AG09319 (cell line): ENCODE results near the gene STK24.

ENCODE experiments used
- DNase-seq: peaks from one replicate; pipeline ENCODE4 v3.0.0-alpha.2; 2010; ENCODE audit warnings: low read depth; ENCODE audit errors: extremely low read depth
- CTCF ChIP-seq: IDR thresholded peaks from 2 replicates; pipeline ENCODE4 v1.5.1; 2011; ENCODE audit warnings: low read depth, mild to moderate bottlenecking, inconsistent platforms, low read length, moderate library complexity

The STK24 gene

GRCh38 chr13:98461486-98462240, 115.2 kb downstream of the STK24 start:
- no peak for TF ChIP-seq CTCF
- no peak for DNase-seq

- no peak for DNase-seq
- no peak for TF ChIP-seq CTCF
These were observed 116.4 kb downstream of the STK24 start for GRCh38 chr13:98460516-98460915.

- no peak for DNase-seq
- no peak for TF ChIP-seq CTCF
These were observed 117.1 kb downstream of the STK24 start for GRCh38 chr13:98459721-98460370.

GRCh38 chr13:98459171-98459681, 117.7 kb downstream of the STK24 start:
- DNase-seq, result no peak
- no peak for TF ChIP-seq CTCF

- DNase-seq, result no peak
- TF ChIP-seq CTCF, result no peak
These were observed 118.5 kb downstream of the STK24 start for GRCh38 chr13:98458431-98458830.

GRCh38 chr13:98457053-98457452, 119.9 kb downstream of the STK24 start:
- no peak for TF ChIP-seq CTCF
- no peak for DNase-seq

- no peak for DNase-seq
- no peak for TF ChIP-seq CTCF
These were observed 120.5 kb downstream of the STK24 start for GRCh38 chr13:98456413-98456845.
